NCI-H128 (cell line): Measurements from ENCODE around the gene STARD10.

Experiments
- DNase-seq: peaks from one replicate; lab custom pipeline; 2025; ENCODE audit not compliant: unreplicated experiment; lab: John Stamatoyannopoulos, UW

STARD10 gene

GRCh38 chr11:72767203-72768062 lies 26.4 kb downstream of the STARD10 start:
- no peak for DNase-seq

GRCh38 chr11:72766152-72766902 lies 27.5 kb downstream of the STARD10 start:
- no peak for DNase-seq

GRCh38 chr11:72764503-72764902 lies 29.3 kb downstream of the STARD10 start:
- DNase-seq = no peak

- no peak for DNase-seq
Measured at GRCh38 chr11:72763823-72764222, 30.0 kb downstream of the STARD10 start.

GRCh38 chr11:72762641-72763304 lies 31.1 kb downstream of the STARD10 start:
- DNase-seq = no peak

- DNase-seq = no peak
Measured at GRCh38 chr11:72760539-72761405, 33.1 kb downstream of the STARD10 start.

GRCh38 chr11:72759468-72759985 lies 34.3 kb downstream of the STARD10 start:
- no peak for DNase-seq

- DNase-seq = peak; percentile 45
Measured at GRCh38 chr11:72758690-72759389, 35.0 kb downstream of the STARD10 start.

- no peak for DNase-seq
Measured at GRCh38 chr11:72758304-72758689, 35.5 kb downstream of the STARD10 start.

GRCh38 chr11:72755713-72756285 lies 38.0 kb downstream of the STARD10 start:
- no peak for DNase-seq

GRCh38 chr11:72754544-72755155 lies 39.2 kb downstream of the STARD10 start:
- no peak for DNase-seq

- no peak for DNase-seq
Measured at GRCh38 chr11:72754149-72754543, 39.7 kb downstream of the STARD10 start.

GRCh38 chr11:72753341-72754148 lies 40.3 kb downstream of the STARD10 start:
- DNase-seq = no peak

GRCh38 chr11:72752088-72752914 lies 41.5 kb downstream of the STARD10 start, which contains the start of gene ARAP1:
Gene ARAP1, minus strand, starts transcription at chr11:72752408. Its CDS starts 25,280 bp downstream, at chr11:72727128.
- DNase-seq = no peak

GRCh38 chr11:72751116-72752087 lies 42.4 kb downstream of the STARD10 start:
- DNase-seq = no peak

GRCh38 chr11:72750556-72751115 lies 43.2 kb downstream of the STARD10 start:
- no peak for DNase-seq
